Gastroesophageal sphincter (tissue), 4 donors: ENCODE data around the gene ANKRD1. TPM values are rescaled to one million over a fixed set of nuclear protein-coding genes. Genes with fewer than 3 reads are reported as not detected.
"Not testable (repeated sequence)": the region's sequence is repeated elsewhere in the genome, so short reads cannot be mapped to it uniquely, and the experiment has no call there.

Experiments used
- ATAC-seq: fragments of 150-250 bp; one replicate; pipeline ENCODE4 v1.9.1; 2016; ENCODE audit warnings: mild to moderate bottlenecking, moderate library complexity
- H3K27ac ChIP-seq, 4 donors: fragments of 200-600 bp; sonication (generic) in 3 of 4; 1 replicate in 3 of 4; 2 replicates in 1 of 4; pipeline ENCODE4 v1.5.1; 2016 to 2019
- H3K27me3 ChIP-seq: fragments of 200-600 bp; sonication (generic); one replicate; pipeline ENCODE4 v1.5.1; 2019
- H3K36me3 ChIP-seq, 2 donors: fragments of 200-600 bp; sonication (generic); one replicate each; pipeline ENCODE4 v1.5.1; 2019; ENCODE audit warnings: control low read depth in 1 of 2
- H3K4me1 ChIP-seq, 3 donors: fragments of 200-600 bp; sonication (generic); 1 replicate in 2 of 3; 2 replicates in 1 of 3; pipeline ENCODE4 v1.5.1; 2016 to 2019; ENCODE audit warnings: control low read depth in 2 of 3
- H3K4me3 ChIP-seq, 2 donors: fragments of 200-600 bp; sonication (generic); one replicate each; pipeline ENCODE4 v1.5.1; 2019; ENCODE audit warnings: mild to moderate bottlenecking in 1 of 2, moderate library complexity in 1 of 2
- H3K9me3 ChIP-seq, 3 donors: fragments of 200-600 bp; sonication (generic); one replicate each; pipeline ENCODE4 v1.5.1; 2017 to 2019; ENCODE audit warnings: control low read depth in 2 of 3
- CTCF ChIP-seq, 4 experiments: fragments of 200-600 bp in 2 of 4; fragments of 450-650 bp in 2 of 4; sonication (generic) in 1 of 4; IDR thresholded peaks; one replicate each; pipeline ENCODE4 v1.5.1; 2017 to 2019; ENCODE audit warnings: antibody characterized with exemption in 4 of 4, mild to moderate bottlenecking in 2 of 4, moderate library complexity in 2 of 4
- EP300 ChIP-seq: sonication (generic); formaldehyde crosslinking; IDR thresholded peaks from one replicate; pipeline ENCODE4 v1.6.1; 2017; ENCODE audit warnings: antibody characterized with exemption, mild to moderate bottlenecking
- POLR2A ChIP-seq, 2 donors: fragments of 450-650 bp; IDR thresholded peaks; one replicate each; pipeline ENCODE4 v1.6.1; 2017; ENCODE audit warnings: antibody characterized with exemption in 2 of 2, mild to moderate bottlenecking in 2 of 2, moderate library complexity in 1 of 2
- POLR2AphosphoS5 ChIP-seq: sonication (generic); formaldehyde crosslinking; IDR thresholded peaks from one replicate; pipeline ENCODE4 v1.6.1; 2017; ENCODE audit warnings: antibody characterized with exemption
- WGBS, 2 donors: methylation state at CpG; one replicate each; pipeline ENCODE4 v1.1.5; 2018; ENCODE audit warnings: low coverage in 1 of 2; 5-methylcytosine and 5-hydroxymethylcytosine counted together
- total RNA-seq, 4 donors: library from RNA; depleted of rRNA; stranded (reverse); fragments of >200 nt; gene quantifications; one replicate each; pipeline ENCODE4 v1.1.0, GENCODE V29; 2016

ANKRD1 gene
- total RNA-seq, 4 donors from 2014 or later, result not detected

GRCh38 chr10:90944749-90945148 lies 23.9 kb upstream of the ANKRD1 start:
- TF ChIP-seq POLR2A (IDR thresholded peaks at IDR 0.05) (no peak), EP300 (no peak), CTCF (IDR thresholded peaks at IDR 0.05) (no peak), POLR2AphosphoS5 (no peak)
- no peaks in the 10 kb centered on the region for H3K27me3 ChIP-seq
- 46 to 88% methylated on average over 1 of the region's 1 CpG for WGBS, 2 donors
- H3K9me3 ChIP-seq, result no peaks in the 10 kb centered on the region
- no peaks in the 10 kb centered on the region for H3K4me1 ChIP-seq
- no peak for ATAC-seq
- no peak overlapping the region for H3K4me3 ChIP-seq
- no peak overlapping the region for H3K27ac ChIP-seq
- no peaks in the 10 kb centered on the region for H3K36me3 ChIP-seq

- H3K27me3 ChIP-seq, ATAC-seq: not testable (repeated sequence)
- 86 to 100% methylated on average over 2 to 3 of the region's 3 CpGs for WGBS, 2 donors
These were observed 22.1 kb upstream of the ANKRD1 start for GRCh38 chr10:90942980-90943379.

GRCh38 chr10:90939648-90940047 lies 18.8 kb upstream of the ANKRD1 start:
- H3K4me3 ChIP-seq, result no peak overlapping the region
- no peak for ATAC-seq
- no peaks in the 10 kb centered on the region for H3K36me3 ChIP-seq
- H3K4me1 ChIP-seq, result peaks cover 0 to 7% (median 3%) of the 10 kb centered on the region in 3 donors
- no peaks in the 10 kb centered on the region for H3K27me3 ChIP-seq
- H3K27ac ChIP-seq, result no peak overlapping the region
- H3K9me3 ChIP-seq, result no peaks in the 10 kb centered on the region
- WGBS, 2 donors, result 83 to 86% methylated on average over 4 to 5 of the region's 6 CpGs
- no peak for TF ChIP-seq CTCF (IDR thresholded peaks at IDR 0.05)
- no peak for TF ChIP-seq POLR2A (IDR thresholded peaks at IDR 0.05)
- TF ChIP-seq EP300, result no peak
- TF ChIP-seq POLR2AphosphoS5, result no peak

More at GRCh38 chr10:90942980-90943379, 22.1 kb upstream of the ANKRD1 start:
- not testable (repeated sequence) for H3K4me1 ChIP-seq, H3K36me3 ChIP-seq, H3K4me3 ChIP-seq, H3K9me3 ChIP-seq, H3K27ac ChIP-seq

- H3K27me3 ChIP-seq, result no peaks in the 10 kb centered on the region
- H3K9me3 ChIP-seq, result no peaks in the 10 kb centered on the region
- WGBS, 2 donors, result 52 to 55% methylated on average over 1 of the region's 1 CpG
- ATAC-seq, result no peak
- TF ChIP-seq CTCF (IDR thresholded peaks at IDR 0.05), result no peak
- no peak for TF ChIP-seq POLR2AphosphoS5
- TF ChIP-seq EP300, result no peak
- TF ChIP-seq POLR2A (IDR thresholded peaks at IDR 0.05), result no peak
- peaks cover 0 to 7% (median 3%) of the 10 kb centered on the region in 3 donors for H3K4me1 ChIP-seq
- H3K36me3 ChIP-seq, result no peaks in the 10 kb centered on the region
- H3K4me3 ChIP-seq, result no peak overlapping the region
- H3K27ac ChIP-seq, result no peak overlapping the region
These were observed 18.2 kb upstream of the ANKRD1 start for GRCh38 chr10:90939116-90939515.

GRCh38 chr10:90937645-90938258 lies 16.9 kb upstream of the ANKRD1 start:
- peaks cover 0 to 7% (median 3%) of the 10 kb centered on the region in 3 donors for H3K4me1 ChIP-seq
- H3K27ac ChIP-seq, result no peak overlapping the region
- TF ChIP-seq POLR2AphosphoS5 (no peak), CTCF (IDR thresholded peaks at IDR 0.05) (no peak), POLR2A (IDR thresholded peaks at IDR 0.05) (no peak), EP300 (no peak)
- H3K27me3 ChIP-seq, result no peaks in the 10 kb centered on the region
- no peak overlapping the region for H3K4me3 ChIP-seq
- ATAC-seq, result no peak
- 74 to 89% methylated on average over 6 to 8 of the region's 8 CpGs for WGBS, 2 donors
- H3K36me3 ChIP-seq, result no peaks in the 10 kb centered on the region
- H3K9me3 ChIP-seq, result no peaks in the 10 kb centered on the region
